HG02642 (cell line): ENCODE data around the gene OR56A1.

Experiments used
- ATAC-seq: cut with Tn5 transposase; IDR thresholded peaks from one replicate; pipeline ENCODE4 v1.9.1; 2021; ENCODE audit warnings: mild to moderate bottlenecking; ENCODE audit not compliant: unreplicated experiment, poor library complexity

The OR56A1 gene

DNA sequence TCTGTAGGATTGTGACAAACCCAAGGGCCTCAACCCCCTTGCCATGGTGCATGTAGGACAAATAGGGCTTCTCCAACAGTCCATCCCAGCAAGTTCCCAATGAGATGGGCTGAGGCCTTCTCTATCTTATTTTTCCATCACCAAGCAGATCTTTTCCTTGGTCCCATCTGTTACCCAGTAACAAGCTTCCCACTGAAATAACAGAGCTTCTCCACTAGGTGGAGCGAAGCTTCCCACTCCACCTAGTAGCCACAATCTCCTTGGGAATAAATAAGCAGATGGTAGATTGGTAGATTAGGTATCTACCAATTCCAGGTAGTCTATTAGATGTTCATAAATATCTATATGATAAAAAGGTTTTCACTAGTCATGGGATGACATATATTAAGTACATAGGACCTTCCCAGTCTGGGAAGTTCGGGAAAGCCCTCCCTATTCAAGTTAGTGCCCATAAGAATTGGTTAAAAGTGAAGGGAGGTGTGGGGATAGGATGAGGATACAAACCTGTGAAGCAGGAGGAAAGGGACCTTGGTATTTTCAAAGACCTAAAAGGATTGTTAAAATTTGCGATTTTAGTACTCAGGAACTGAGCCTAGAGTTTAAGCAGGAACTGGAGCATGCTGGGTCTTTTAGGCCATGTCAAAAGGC lies 37.8 kb downstream of the OR56A1 start:
- no peak for ATAC-seq

DNA sequence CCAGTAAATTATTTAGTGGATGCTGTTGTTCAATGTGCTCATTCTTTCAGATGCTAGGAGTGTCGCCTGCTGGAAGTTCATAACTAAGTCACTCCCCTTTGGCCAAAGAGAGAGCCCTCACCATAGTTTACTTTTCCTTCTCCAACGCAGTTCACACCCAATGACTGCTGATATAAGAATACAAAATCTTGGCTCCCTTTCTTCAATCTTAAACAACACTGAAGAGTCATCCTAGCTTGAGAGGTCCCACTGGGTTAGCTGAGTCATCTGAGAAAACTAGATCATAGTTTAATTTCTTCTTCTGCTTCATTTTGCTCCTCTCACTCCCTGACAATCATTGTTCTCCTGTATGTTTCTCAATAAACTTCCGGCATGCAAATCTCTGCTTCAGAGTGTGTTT lies 38.4 kb downstream of the OR56A1 start:
- ATAC-seq = no peak

DNA sequence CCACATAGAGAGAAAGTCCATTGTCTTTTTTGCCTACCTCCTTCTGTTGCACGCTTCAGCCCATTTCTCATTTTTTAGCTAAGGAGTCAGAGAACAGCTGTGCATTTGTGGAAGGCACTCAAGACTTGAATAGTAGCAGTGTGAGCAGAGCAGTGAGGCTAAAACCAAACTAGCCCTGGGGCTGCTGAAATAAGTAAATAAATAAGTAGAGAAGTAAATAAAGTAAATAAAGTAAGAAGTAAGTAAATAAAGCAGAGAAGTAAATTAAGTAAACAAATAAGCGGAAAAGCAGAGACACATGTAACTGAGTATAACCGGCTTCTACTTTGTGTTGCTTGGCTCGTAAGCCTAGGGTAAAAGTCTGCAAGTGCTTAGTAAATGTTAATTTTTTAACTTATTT lies 41.4 kb downstream of the OR56A1 start:
- ATAC-seq = no peak

DNA sequence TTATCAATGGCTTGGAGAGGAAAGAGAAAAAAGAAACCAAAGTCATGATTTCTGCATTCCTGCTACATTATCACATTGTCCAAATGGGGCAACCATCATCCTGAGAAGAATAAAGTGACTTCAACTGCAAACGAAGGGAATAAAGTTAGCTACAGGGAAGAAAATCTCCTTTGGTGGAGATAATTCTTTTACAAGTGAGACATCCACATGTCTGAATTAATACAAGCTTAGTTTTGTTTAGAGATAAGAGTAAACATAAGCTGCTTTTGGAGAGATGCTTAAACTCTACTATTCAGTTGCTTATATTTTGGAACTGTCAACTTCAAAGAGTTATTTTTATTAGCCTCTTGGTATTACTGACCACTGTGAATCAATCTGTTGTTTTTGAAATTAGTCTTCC lies 43.7 kb downstream of the OR56A1 start, which contains the start of gene OR52L1:
Gene OR52L1 (minus strand): TSS at position 101 of the 400 bp plus-strand sequence. CDS start 55 bp downstream, at position 46.
- ATAC-seq = no peak

DNA sequence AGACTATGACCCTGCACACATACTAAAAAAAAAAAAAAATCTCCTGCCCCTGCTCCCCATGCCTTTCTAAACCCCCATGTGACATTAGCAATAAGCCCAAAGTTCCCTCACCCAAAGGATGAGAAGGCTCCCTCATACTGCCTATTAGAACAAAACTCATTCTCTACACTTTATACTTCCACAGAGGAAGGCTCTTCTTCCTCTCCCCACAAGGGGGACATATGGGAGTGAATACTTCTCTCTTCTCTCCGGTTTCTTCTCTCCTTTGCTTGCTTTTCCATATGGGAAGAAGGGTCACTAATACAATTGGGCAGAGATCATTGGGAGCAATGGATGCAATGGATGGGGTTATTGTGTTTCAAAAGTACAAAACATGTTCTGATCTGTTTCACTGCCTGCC lies 47.1 kb downstream of the OR56A1 start:
- no peak for ATAC-seq

DNA sequence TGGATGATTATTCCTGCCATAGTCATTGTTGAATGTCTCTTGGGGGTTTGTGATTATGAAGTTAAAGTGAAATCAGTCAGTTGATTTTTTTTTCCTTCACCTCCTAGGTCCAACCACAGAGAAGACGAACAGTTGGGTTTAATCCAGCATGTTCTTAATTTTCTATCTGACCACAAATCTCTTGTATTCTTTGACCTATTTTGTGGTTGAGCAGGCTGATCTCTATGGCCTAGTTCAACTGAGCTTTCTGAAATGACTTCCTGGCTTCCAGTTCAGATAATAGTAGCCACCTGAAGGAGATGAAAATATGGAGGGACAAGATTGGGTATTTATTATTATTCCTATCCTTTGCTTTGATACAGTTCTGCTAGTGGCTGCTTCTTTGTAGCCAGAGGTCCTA lies 57.0 kb downstream of the OR56A1 start:
- ATAC-seq = no peak
